ENCODE results near the gene R3HDM4.
"Not testable (repeated sequence)": the region's sequence is repeated elsewhere in the genome, so short reads cannot be mapped to it uniquely, and the experiment has no call there.

Gene R3HDM4

GRCh38 chr19:858868-859843 lies 53.9 kb downstream of the R3HDM4 start, which contains the start of gene CFD:
TSS of gene CFD (plus strand) at chr19:859664. CDS start at chr19:859690, 26 bp downstream.
- no peak for TF ChIP-seq CTCF (conservative IDR thresholded peaks at IDR 0.05; ENCODE audit: low read depth, low read length)
- no peak within 1 kb of the TSS for H3K4me3 ChIP-seq (ENCODE audit: low read length)
- no peak for DNase-seq (ENCODE audit: low read depth)

- no peak overlapping the region for H3K4me3 ChIP-seq (ENCODE audit: low read length)
- no peak for DNase-seq (ENCODE audit: low read depth)
- TF ChIP-seq CTCF (conservative IDR thresholded peaks at IDR 0.05; ENCODE audit: low read depth, low read length) = no peak
Observed at GRCh38 chr19:858284-858683, 54.7 kb downstream of the R3HDM4 start.

- no peak overlapping the region for H3K4me3 ChIP-seq (ENCODE audit: low read length)
- TF ChIP-seq CTCF (conservative IDR thresholded peaks at IDR 0.05; ENCODE audit: low read depth, low read length) = no peak
- no peak for DNase-seq (ENCODE audit: low read depth)
Observed at GRCh38 chr19:855566-856120, 57.4 kb downstream of the R3HDM4 start.

GRCh38 chr19:855142-855541 lies 57.9 kb downstream of the R3HDM4 start:
- no peak for DNase-seq (ENCODE audit: low read depth)
- no peak overlapping the region for H3K4me3 ChIP-seq (ENCODE audit: low read length)
- no peak for TF ChIP-seq CTCF (conservative IDR thresholded peaks at IDR 0.05; ENCODE audit: low read depth, low read length)

- no peak overlapping the region for H3K4me3 ChIP-seq (ENCODE audit: low read length)
- no peak for DNase-seq (ENCODE audit: low read depth)
- TF ChIP-seq CTCF (conservative IDR thresholded peaks at IDR 0.05; ENCODE audit: low read depth, low read length) = no peak
Observed at GRCh38 chr19:854549-854948, 58.5 kb downstream of the R3HDM4 start.

- not testable (repeated sequence) for DNase-seq (ENCODE audit: low read depth); H3K4me3 ChIP-seq (ENCODE audit: low read length)
Observed at GRCh38 chr19:853614-854220, 59.3 kb downstream of the R3HDM4 start.

- no peak for TF ChIP-seq CTCF (conservative IDR thresholded peaks at IDR 0.05; ENCODE audit: low read depth, low read length)
- no peak for DNase-seq (ENCODE audit: low read depth)
Observed at GRCh38 chr19:853014-853585, 59.9 kb downstream of the R3HDM4 start.

More at GRCh38 chr19:853014-853585, 59.9 kb downstream of the R3HDM4 start:
- H3K4me3 ChIP-seq (ENCODE audit: low read length) = no peak overlapping the region

Measured in retinal pigment epithelial cell (primary cell).